Panc1 (cell line): ENCODE results near the gene IL13.

ENCODE experiments used
- CTCF ChIP-seq: fragments of 450-650 bp; IDR thresholded peaks from 2 replicates; pipeline ENCODE4 v1.5.1; 2017; ENCODE audit warnings: mild to moderate bottlenecking
- POLR2AphosphoS5 ChIP-seq: IDR thresholded peaks from 2 replicates; pipeline ENCODE4 v1.6.1; 2012; ENCODE audit warnings: mild to moderate bottlenecking, low read depth, low read length, moderate library complexity

GRCh38 chr5:132621699-132622098 is 36.3 kb upstream of the IL13 start:
- TF ChIP-seq CTCF (no peak), POLR2AphosphoS5 (no peak)
